ENCODE data around the gene ARL8B. TPM values are rescaled to one million over a fixed set of nuclear protein-coding genes. Genes with fewer than 3 reads are reported as not detected.

The ARL8B gene
- total RNA-seq, 1 donor from 2014 or later: 43.5 TPM

GRCh38 chr3:5093731-5094130 lies 28.4 kb upstream of the ARL8B start:
- Mint-ChIP-seq H3K9me3 (no peaks in the 10 kb centered on the region), H3K36me3 (no peaks in the 10 kb centered on the region), H3K27me3 (peaks cover 39% of the 10 kb centered on the region), H3K27ac (no peak overlapping the region), H3K4me3 (no peak overlapping the region), H3K4me1 (ENCODE audit: unreplicated experiment) (peaks cover 16% of the 10 kb centered on the region)
- no peak for DNase-seq (ENCODE audit: extremely low spot score, unreplicated experiment)
- no peak for TF ChIP-seq CTCF (conservative IDR thresholded peaks at IDR 0.05)

GRCh38 chr3:5095886-5096285 lies 26.2 kb upstream of the ARL8B start:
- Mint-ChIP-seq H3K4me1 (ENCODE audit: unreplicated experiment) (peaks cover 10% of the 10 kb centered on the region), H3K27ac (no peak overlapping the region), H3K36me3 (no peaks in the 10 kb centered on the region), H3K4me3 (peak overlapping the region; percentile 76), H3K27me3 (peaks cover 43% of the 10 kb centered on the region), H3K9me3 (no peaks in the 10 kb centered on the region)
- DNase-seq (ENCODE audit: extremely low spot score, unreplicated experiment): peak; percentile 76
- peak; percentile 68 for TF ChIP-seq CTCF (conservative IDR thresholded peaks at IDR 0.05)

- no peaks in the 10 kb centered on the region for H3K9me3 Mint-ChIP-seq
- H3K27me3 Mint-ChIP-seq: peaks cover 43% of the 10 kb centered on the region
- H3K4me1 Mint-ChIP-seq (ENCODE audit: unreplicated experiment): peaks cover 10% of the 10 kb centered on the region
- no peaks in the 10 kb centered on the region for H3K36me3 Mint-ChIP-seq
- peak overlapping the region; percentile 50 for H3K4me3 Mint-ChIP-seq
- DNase-seq (ENCODE audit: extremely low spot score, unreplicated experiment): no peak
- no peak for TF ChIP-seq CTCF (conservative IDR thresholded peaks at IDR 0.05)
- no peak overlapping the region for H3K27ac Mint-ChIP-seq
Observed at GRCh38 chr3:5096336-5097008, 25.6 kb upstream of the ARL8B start.

GRCh38 chr3:5098346-5098745 lies 23.7 kb upstream of the ARL8B start:
- H3K36me3 Mint-ChIP-seq: no peaks in the 10 kb centered on the region
- DNase-seq (ENCODE audit: extremely low spot score, unreplicated experiment): no peak
- no peak overlapping the region for H3K4me3 Mint-ChIP-seq
- H3K9me3 Mint-ChIP-seq: no peaks in the 10 kb centered on the region
- TF ChIP-seq CTCF (conservative IDR thresholded peaks at IDR 0.05): no peak
- no peak overlapping the region for H3K27ac Mint-ChIP-seq
- H3K4me1 Mint-ChIP-seq (ENCODE audit: unreplicated experiment): peaks cover 10% of the 10 kb centered on the region
- H3K27me3 Mint-ChIP-seq: peaks cover 39% of the 10 kb centered on the region

GRCh38 chr3:5102532-5102931 lies 19.6 kb upstream of the ARL8B start:
- Mint-ChIP-seq H3K4me3 (no peak overlapping the region), H3K36me3 (no peaks in the 10 kb centered on the region), H3K27me3 (peaks cover 14% of the 10 kb centered on the region), H3K4me1 (ENCODE audit: unreplicated experiment) (no peaks in the 10 kb centered on the region), H3K27ac (peak overlapping the region; percentile 29), H3K9me3 (no peaks in the 10 kb centered on the region)
- no peak for DNase-seq (ENCODE audit: extremely low spot score, unreplicated experiment)
- no peak for TF ChIP-seq CTCF (conservative IDR thresholded peaks at IDR 0.05)

Data from type B pancreatic cell (in vitro differentiated cells).